Mucosa of stomach (tissue), 1 donor: ENCODE measurements around the gene B3GAT3.
"Not testable (repeated sequence)": the region's sequence is repeated elsewhere in the genome, so short reads cannot be mapped to it uniquely, and the experiment has no call there.

Experiments used
- H3K27me3 ChIP-seq: one replicate; pipeline ENCODE4 v1.7.0; 2013; ENCODE audit warnings: mild to moderate bottlenecking, low read length; ENCODE audit not compliant: control insufficient read depth, insufficient read depth
- H3K36me3 ChIP-seq: one replicate; pipeline ENCODE4 v1.7.0; 2013; ENCODE audit warnings: low read length; ENCODE audit not compliant: control insufficient read depth, insufficient read depth
- H3K4me1 ChIP-seq: one replicate; pipeline ENCODE4 v1.7.0; 2013; ENCODE audit warnings: mild to moderate bottlenecking, low read length; ENCODE audit not compliant: control insufficient read depth, insufficient read depth
- H3K4me3 ChIP-seq: one replicate; pipeline ENCODE4 v1.7.0; 2013; ENCODE audit warnings: low read length
- H3K9ac ChIP-seq: one replicate; pipeline ENCODE4 v1.7.0; 2013; ENCODE audit warnings: mild to moderate bottlenecking, low read length, moderate library complexity
- H3K9me3 ChIP-seq: one replicate; pipeline ENCODE4 v1.7.0; 2013; ENCODE audit warnings: mild to moderate bottlenecking, low read length, moderate library complexity; ENCODE audit not compliant: control insufficient read depth
- donor health status: Pancreatic carcinoma.

The B3GAT3 gene

GRCh38 chr11:62652161-62653006 lies 30.6 kb upstream of the B3GAT3 start:
- H3K4me3 ChIP-seq, result peak overlapping the region; percentile 60
- H3K27me3 ChIP-seq, result no peaks in the 10 kb centered on the region
- H3K4me1 ChIP-seq, result peaks cover 12% of the 10 kb centered on the region
- peak overlapping the region; percentile 86 for H3K9ac ChIP-seq
- no peaks in the 10 kb centered on the region for H3K9me3 ChIP-seq
- peaks cover 17% of the 10 kb centered on the region for H3K36me3 ChIP-seq

- H3K4me3 ChIP-seq, result not testable (repeated sequence)
Measured at GRCh38 chr11:62650283-62650682, 28.5 kb upstream of the B3GAT3 start.

GRCh38 chr11:62649486-62649885 lies 27.7 kb upstream of the B3GAT3 start:
- H3K4me3 ChIP-seq, result no peak overlapping the region
- H3K9ac ChIP-seq, result no peak overlapping the region
- H3K9me3 ChIP-seq, result no peaks in the 10 kb centered on the region
- H3K27me3 ChIP-seq, result no peaks in the 10 kb centered on the region
- H3K36me3 ChIP-seq, result peaks cover 17% of the 10 kb centered on the region
- H3K4me1 ChIP-seq, result peaks cover 25% of the 10 kb centered on the region

More at GRCh38 chr11:62650283-62650682, 28.5 kb upstream of the B3GAT3 start:
- not testable (repeated sequence) for H3K9ac ChIP-seq, H3K27me3 ChIP-seq, H3K9me3 ChIP-seq
- H3K36me3 ChIP-seq, result peaks cover 17% of the 10 kb centered on the region
- peaks cover 20% of the 10 kb centered on the region for H3K4me1 ChIP-seq

GRCh38 chr11:62648967-62649364 lies 27.2 kb upstream of the B3GAT3 start:
- Histone ChIP-seq H3K36me3 (peaks cover 17% of the 10 kb centered on the region), H3K9me3 (no peaks in the 10 kb centered on the region), H3K4me3 (no peak overlapping the region), H3K9ac (no peak overlapping the region), H3K27me3 (no peaks in the 10 kb centered on the region), H3K4me1 (peaks cover 25% of the 10 kb centered on the region)

GRCh38 chr11:62648185-62648966 lies 26.6 kb upstream of the B3GAT3 start:
- Histone ChIP-seq H3K4me1 (peaks cover 25% of the 10 kb centered on the region), H3K27me3 (no peaks in the 10 kb centered on the region), H3K36me3 (peaks cover 17% of the 10 kb centered on the region), H3K4me3 (no peak overlapping the region), H3K9ac (no peak overlapping the region), H3K9me3 (no peaks in the 10 kb centered on the region)

GRCh38 chr11:62647609-62648005 lies 25.8 kb upstream of the B3GAT3 start:
- no peaks in the 10 kb centered on the region for H3K27me3 ChIP-seq
- H3K9ac ChIP-seq, result no peak overlapping the region
- H3K4me1 ChIP-seq, result peaks cover 25% of the 10 kb centered on the region
- H3K9me3 ChIP-seq, result no peaks in the 10 kb centered on the region
- peaks cover 17% of the 10 kb centered on the region for H3K36me3 ChIP-seq
- no peak overlapping the region for H3K4me3 ChIP-seq

GRCh38 chr11:62646825-62647608 lies 25.2 kb upstream of the B3GAT3 start:
- Histone ChIP-seq H3K4me1 (peaks cover 21% of the 10 kb centered on the region), H3K4me3 (no peak overlapping the region), H3K9me3 (no peaks in the 10 kb centered on the region), H3K36me3 (peaks cover 17% of the 10 kb centered on the region), H3K9ac (peak overlapping the region; percentile 22), H3K27me3 (no peaks in the 10 kb centered on the region)

- Histone ChIP-seq H3K4me3 (peak within 1 kb of the TSS; percentile 60), H3K36me3 (peaks cover 17% of the 10 kb centered on the region), H3K4me1 (peaks cover 13% of the 10 kb centered on the region), H3K9ac (peak within 1 kb of the TSS; percentile 69), H3K9me3 (no peaks in the 10 kb centered on the region), H3K27me3 (no peaks in the 10 kb centered on the region)
Measured at GRCh38 chr11:62645946-62646824, 24.4 kb upstream of the B3GAT3 start, which contains the start of gene GANAB. Gene GANAB (minus strand): TSS chr11:62646613. CDS start chr11:62646599, 14 bp downstream.

GRCh38 chr11:62645671-62645945 lies 23.8 kb upstream of the B3GAT3 start:
- no peaks in the 10 kb centered on the region for H3K27me3 ChIP-seq
- H3K9ac ChIP-seq, result peak overlapping the region; percentile 69
- peaks cover 13% of the 10 kb centered on the region for H3K4me1 ChIP-seq
- H3K36me3 ChIP-seq, result peaks cover 17% of the 10 kb centered on the region
- H3K4me3 ChIP-seq, result peak overlapping the region; percentile 60
- H3K9me3 ChIP-seq, result no peaks in the 10 kb centered on the region

- H3K9me3 ChIP-seq, result no peaks in the 10 kb centered on the region
- H3K4me1 ChIP-seq, result peaks cover 13% of the 10 kb centered on the region
- peaks cover 14% of the 10 kb centered on the region for H3K36me3 ChIP-seq
- H3K27me3 ChIP-seq, result no peaks in the 10 kb centered on the region
- H3K9ac ChIP-seq, result no peak overlapping the region
- H3K4me3 ChIP-seq, result no peak overlapping the region
Measured at GRCh38 chr11:62644220-62644619, 22.4 kb upstream of the B3GAT3 start.

- Histone ChIP-seq H3K36me3 (peaks cover 44% of the 10 kb centered on the region), H3K4me1 (peaks cover 14% of the 10 kb centered on the region), H3K27me3 (no peaks in the 10 kb centered on the region), H3K4me3 (no peak overlapping the region), H3K9me3 (no peaks in the 10 kb centered on the region), H3K9ac (no peak overlapping the region)
Measured at GRCh38 chr11:62632492-62632891, 10.7 kb upstream of the B3GAT3 start.
